H9 (cell line): ENCODE measurements around the gene C3orf49. TPM values are rescaled to one million over a fixed set of nuclear protein-coding genes. Genes with fewer than 3 reads are reported as not detected.

ENCODE experiments used
- DNase-seq: peaks from one replicate; pipeline ENCODE4 v3.0.0-alpha.2; 2017
- H2AFZ ChIP-seq: one replicate; pipeline ENCODE4 v1.6.1; 2013; ENCODE audit warnings: mild to moderate bottlenecking, low read length, control low read depth, moderate library complexity
- H2AK5ac ChIP-seq: 2 replicates; pipeline ENCODE4 v1.6.1; 2013; ENCODE audit warnings: low read length, control low read depth, mixed read lengths; ENCODE audit not compliant: insufficient read length
- H2BK120ac ChIP-seq: one replicate; pipeline ENCODE4 v1.6.1; 2013; ENCODE audit warnings: low read depth, mild to moderate bottlenecking, low read length, control low read depth, inconsistent platforms; ENCODE audit not compliant: poor library complexity, severe bottlenecking
- H2BK12ac ChIP-seq: 2 replicates; pipeline ENCODE4 v1.6.1; 2013; ENCODE audit warnings: low read length, control low read depth, mixed read lengths, low read depth; ENCODE audit not compliant: insufficient read length
- H2BK15ac ChIP-seq: 2 replicates; pipeline ENCODE4 v1.6.1; 2013; ENCODE audit warnings: low read depth, low read length, control low read depth
- H2BK20ac ChIP-seq: one replicate; pipeline ENCODE4 v1.6.1; 2013; ENCODE audit warnings: low read depth, mild to moderate bottlenecking, low read length, control low read depth, inconsistent platforms; ENCODE audit not compliant: poor library complexity, severe bottlenecking
- H2BK5ac ChIP-seq: 2 replicates; pipeline ENCODE4 v1.6.1; 2013; ENCODE audit warnings: low read length, control low read depth, mixed read lengths; ENCODE audit not compliant: insufficient read length
- H3K14ac ChIP-seq: 2 replicates; pipeline ENCODE4 v1.6.1; 2013; ENCODE audit warnings: low read length, control low read depth; ENCODE audit not compliant: insufficient read depth
- H3K18ac ChIP-seq: 2 replicates; pipeline ENCODE4 v1.6.1; 2013; ENCODE audit warnings: low read depth, mild to moderate bottlenecking, mixed read lengths, low read length, control low read depth; ENCODE audit not compliant: insufficient read length
- H3K23ac ChIP-seq: 2 replicates; pipeline ENCODE4 v1.6.1; 2013; ENCODE audit warnings: low read length, control low read depth, mixed read lengths, low read depth; ENCODE audit not compliant: insufficient read length
- H3K23me2 ChIP-seq: 2 replicates; pipeline ENCODE4 v1.6.1; 2013; ENCODE audit warnings: low read depth, mild to moderate bottlenecking, mixed read lengths, low read length, control low read depth; ENCODE audit not compliant: insufficient read length, poor library complexity, severe bottlenecking
- H3K27ac ChIP-seq: 2 replicates; pipeline ENCODE4 v1.5.1; 2013; ENCODE audit warnings: low read length, control low read depth, mixed read lengths, low read depth; ENCODE audit not compliant: insufficient read length
- H3K27me3 ChIP-seq: 2 replicates; pipeline ENCODE4 v1.6.1; 2013; ENCODE audit warnings: low read length, control low read depth, inconsistent platforms; ENCODE audit not compliant: insufficient read depth
- H3K4ac ChIP-seq: 2 replicates; pipeline ENCODE4 v1.6.1; 2013; ENCODE audit warnings: low read depth, mild to moderate bottlenecking, control low read depth, inconsistent platforms, low read length, moderate library complexity
- H3K4me1 ChIP-seq: 2 replicates; pipeline ENCODE4 v1.6.1; 2013; ENCODE audit warnings: low read length, control low read depth, inconsistent platforms; ENCODE audit not compliant: insufficient read depth
- H3K4me2 ChIP-seq: 2 replicates; pipeline ENCODE4 v1.6.1; 2013; ENCODE audit warnings: low read length, control low read depth, mixed read lengths; ENCODE audit not compliant: insufficient read length, insufficient read depth
- H3K56ac ChIP-seq: 2 replicates; pipeline ENCODE4 v1.6.1; 2013; ENCODE audit warnings: low read depth, mild to moderate bottlenecking, mixed read lengths, low read length, control low read depth; ENCODE audit not compliant: insufficient read length
- H3K79me1 ChIP-seq: 2 replicates; pipeline ENCODE4 v1.6.1; 2013; ENCODE audit warnings: low read depth, mild to moderate bottlenecking, moderate library complexity, low read length, control low read depth, inconsistent platforms; ENCODE audit not compliant: insufficient read depth, poor library complexity, severe bottlenecking
- H3K79me2 ChIP-seq: 2 replicates; pipeline ENCODE4 v1.6.1; 2013; ENCODE audit warnings: low read length, control low read depth, inconsistent platforms; ENCODE audit not compliant: insufficient read depth
- H3K9ac ChIP-seq: 2 replicates; pipeline ENCODE4 v1.6.1; 2013; ENCODE audit warnings: low read length, control low read depth, mixed read lengths; ENCODE audit not compliant: insufficient read length; ENCODE audit errors: extremely low read depth
- H3K9me3 ChIP-seq: one replicate; pipeline ENCODE4 v1.6.1; 2013; ENCODE audit warnings: low read depth, low read length, inconsistent platforms; ENCODE audit not compliant: control insufficient read depth
- H3T11ph ChIP-seq: one replicate; pipeline ENCODE4 v1.6.1; 2013; ENCODE audit warnings: mild to moderate bottlenecking, low read length, control low read depth, inconsistent platforms
- H4K20me1 ChIP-seq: one replicate; pipeline ENCODE4 v1.6.1; 2013; ENCODE audit not compliant: control insufficient read depth, insufficient read length, insufficient read depth
- H4K5ac ChIP-seq: 2 replicates; pipeline ENCODE4 v1.6.1; 2013; ENCODE audit warnings: low read depth, mild to moderate bottlenecking, mixed read lengths, low read length, control low read depth; ENCODE audit not compliant: insufficient read length
- H4K8ac ChIP-seq: replicated peaks from 2 replicates; pipeline ENCODE4 v1.6.1; 2013; ENCODE audit warnings: low read length, control low read depth, mixed read lengths, low read depth; ENCODE audit not compliant: insufficient read length
- H4K91ac ChIP-seq: 2 replicates; pipeline ENCODE4 v1.6.1; 2013; ENCODE audit warnings: low read depth, mild to moderate bottlenecking, moderate library complexity, mixed read lengths, low read length, control low read depth; ENCODE audit not compliant: insufficient read length
- H3K27ac Mint-ChIP-seq, 3 experiments: 2 replicates in 2 of 3; 3 replicates in 1 of 3; pipeline ENCODE4 v1.8.0; 2020 to 2021; ENCODE audit warnings: mixed read lengths in 3 of 3, mild to moderate bottlenecking in 1 of 3, moderate library complexity in 1 of 3
- H3K27me3 Mint-ChIP-seq: 2 replicates; pipeline ENCODE4 v1.8.0; 2021; ENCODE audit warnings: low read depth, mild to moderate bottlenecking, moderate library complexity, mixed read lengths
- H3K36me3 Mint-ChIP-seq, 3 experiments: 2 replicates in 2 of 3; 3 replicates in 1 of 3; pipeline ENCODE4 v1.8.0; 2020 to 2021; ENCODE audit warnings: low read depth in 3 of 3, mixed read lengths in 3 of 3; ENCODE audit not compliant: insufficient read depth in 1 of 3
- H3K4me1 Mint-ChIP-seq, 2 experiments: 2 replicates each; pipeline ENCODE4 v1.8.0; 2020; ENCODE audit warnings: mixed read lengths in 2 of 2
- H3K4me3 Mint-ChIP-seq, 2 experiments: 2 replicates in 1 of 2; 3 replicates in 1 of 2; pipeline ENCODE4 v1.8.0; 2020 to 2021; ENCODE audit warnings: mild to moderate bottlenecking in 2 of 2, mixed read lengths in 2 of 2, moderate library complexity in 1 of 2
- H3K9me3 Mint-ChIP-seq, 2 experiments: 2 replicates in 1 of 2; 3 replicates in 1 of 2; pipeline ENCODE4 v1.8.0; 2020; ENCODE audit warnings: mild to moderate bottlenecking in 2 of 2, mixed read lengths in 2 of 2, moderate library complexity in 1 of 2
- WGBS: extraction: QIAGEN DNeasy Blood & Tissue Kit; methylation state at CpG from one replicate; pipeline ENCODE4 v1.1.7; 2013; ENCODE audit warnings: missing lambda C conversion rate, low lambda C conversion rate, mixed read lengths; ENCODE audit not compliant: insufficient read length; ENCODE audit errors: extremely low coverage; 5-methylcytosine and 5-hydroxymethylcytosine counted together
- total RNA-seq: library from RNA; stranded (reverse); gene quantifications from 2 replicates; pipeline ENCODE4 v1.2.1, GENCODE V29; 2021
- TF ChIP-seq, protein P1 (sequence below): fragments of 200-600 bp; sonication (generic); conservative IDR thresholded peaks from 3 replicates; pipeline ENCODE4 v1.8.0; 2021; ENCODE audit warnings: antibody characterized with exemption, mild to moderate bottlenecking

Gene C3orf49
- total RNA-seq, 1 experiment from 2014 or later: not detected

- Histone ChIP-seq H3K23ac (no peak overlapping the region), H2BK15ac (no peak overlapping the region), H3K79me2 (no peaks in the 10 kb centered on the region), H4K8ac (no peak overlapping the region), H2BK120ac (no peak overlapping the region), H2BK5ac (no peak overlapping the region), H3K4me1 (peaks cover 4% of the 10 kb centered on the region; the same call in 1 of the 2 replicates), H2BK12ac (no peak overlapping the region), H3K4me2 (no peak overlapping the region), H2BK20ac (no peak overlapping the region), H3K9ac (no peak overlapping the region), H2AK5ac (no peak overlapping the region), H3K4ac (no peak overlapping the region), H3K79me1 (no peaks in the 10 kb centered on the region), H3K27me3 (no peaks in the 10 kb centered on the region), H3K9me3 (no peaks in the 10 kb centered on the region), H4K5ac (no peak overlapping the region), H4K20me1 (no peaks in the 10 kb centered on the region), H2AFZ (no peak overlapping the region), H3K14ac (no peak overlapping the region), H3K27ac (no peak overlapping the region), H3K18ac (no peak overlapping the region), H3K56ac (no peak overlapping the region), H3T11ph (no peak overlapping the region), H4K91ac (no peak overlapping the region), H3K23me2 (no peaks in the 10 kb centered on the region)
- WGBS: no CpG with 5 or more reads among the region's 1 CpG
- H3K4me3 Mint-ChIP-seq: no peak overlapping the region
- H3K27me3 Mint-ChIP-seq: no peaks in the 10 kb centered on the region
- no peaks in the 10 kb centered on the region for H3K9me3 Mint-ChIP-seq
- no peaks in the 10 kb centered on the region; a peak in 2 of 7 replicates for H3K36me3 Mint-ChIP-seq
- H3K27ac Mint-ChIP-seq: peak overlapping the region; percentile 53 to 83 (median 65); a peak in 6 of 7 replicates
- TF ChIP-seq, protein P1, sequence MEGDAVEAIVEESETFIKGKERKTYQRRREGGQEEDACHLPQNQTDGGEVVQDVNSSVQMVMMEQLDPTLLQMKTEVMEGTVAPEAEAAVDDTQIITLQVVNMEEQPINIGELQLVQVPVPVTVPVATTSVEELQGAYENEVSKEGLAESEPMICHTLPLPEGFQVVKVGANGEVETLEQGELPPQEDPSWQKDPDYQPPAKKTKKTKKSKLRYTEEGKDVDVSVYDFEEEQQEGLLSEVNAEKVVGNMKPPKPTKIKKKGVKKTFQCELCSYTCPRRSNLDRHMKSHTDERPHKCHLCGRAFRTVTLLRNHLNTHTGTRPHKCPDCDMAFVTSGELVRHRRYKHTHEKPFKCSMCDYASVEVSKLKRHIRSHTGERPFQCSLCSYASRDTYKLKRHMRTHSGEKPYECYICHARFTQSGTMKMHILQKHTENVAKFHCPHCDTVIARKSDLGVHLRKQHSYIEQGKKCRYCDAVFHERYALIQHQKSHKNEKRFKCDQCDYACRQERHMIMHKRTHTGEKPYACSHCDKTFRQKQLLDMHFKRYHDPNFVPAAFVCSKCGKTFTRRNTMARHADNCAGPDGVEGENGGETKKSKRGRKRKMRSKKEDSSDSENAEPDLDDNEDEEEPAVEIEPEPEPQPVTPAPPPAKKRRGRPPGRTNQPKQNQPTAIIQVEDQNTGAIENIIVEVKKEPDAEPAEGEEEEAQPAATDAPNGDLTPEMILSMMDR: no peak
- peaks cover 30 to 39% of the 10 kb centered on the region in 2 experiments for H3K4me1 Mint-ChIP-seq
- no peak for DNase-seq
Measured at GRCh38 chr3:63847718-63848450, 28.8 kb downstream of the C3orf49 start.
